ENCODE data around the gene HLA-C.

Gene HLA-C

DNA sequence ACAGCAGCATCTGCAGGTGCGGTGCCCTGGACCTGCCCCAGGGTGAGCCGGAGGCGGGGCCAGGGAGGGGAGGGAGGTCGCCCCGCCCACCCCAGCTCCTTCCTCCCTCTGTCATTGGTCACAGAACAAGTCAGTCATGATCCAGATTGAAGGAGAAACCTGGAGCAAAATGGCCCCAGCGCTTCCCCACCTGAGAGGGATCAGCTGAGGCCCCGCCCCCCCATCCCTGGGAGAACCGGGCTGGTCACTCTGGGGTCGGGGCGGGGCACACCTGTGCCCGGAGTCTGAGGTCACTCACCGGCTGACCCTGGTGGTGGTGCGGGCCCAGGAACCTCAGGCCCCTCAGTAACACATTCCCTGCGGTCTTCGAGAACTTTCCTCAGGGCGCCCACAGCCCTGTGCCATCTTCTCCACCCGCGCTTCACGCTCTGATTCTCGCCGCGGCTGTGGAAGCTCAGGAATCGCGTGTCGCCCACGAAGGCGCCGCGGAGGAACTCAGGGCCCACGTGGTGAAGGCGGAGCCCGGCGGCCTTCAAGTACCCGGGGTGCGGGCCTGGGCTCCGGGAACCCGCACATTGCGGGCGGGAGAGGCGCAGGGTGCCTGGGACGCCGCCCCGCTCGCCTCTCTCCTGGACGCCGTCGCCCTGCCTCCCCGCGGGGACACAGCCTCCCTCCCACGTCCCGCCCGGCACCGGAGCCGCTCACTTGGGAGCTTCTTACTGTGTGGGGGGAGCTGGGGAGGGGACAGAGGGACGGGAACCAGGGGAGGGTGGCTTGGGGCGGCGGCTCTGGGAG, 36.4 kb upstream of the HLA-C start:
- peaks cover 18% of the 10 kb centered on the region for H3K27me3 ChIP-seq
- H3K36me3 ChIP-seq: no peaks in the 10 kb centered on the region
- DNase-seq: no peak
- H3K4me1 ChIP-seq: no peaks in the 10 kb centered on the region
- no peaks in the 10 kb centered on the region for H3K9me3 ChIP-seq
- no peak overlapping the region for H3K4me3 ChIP-seq (ENCODE audit: low read depth, low read length)
- TF ChIP-seq, protein P1, sequence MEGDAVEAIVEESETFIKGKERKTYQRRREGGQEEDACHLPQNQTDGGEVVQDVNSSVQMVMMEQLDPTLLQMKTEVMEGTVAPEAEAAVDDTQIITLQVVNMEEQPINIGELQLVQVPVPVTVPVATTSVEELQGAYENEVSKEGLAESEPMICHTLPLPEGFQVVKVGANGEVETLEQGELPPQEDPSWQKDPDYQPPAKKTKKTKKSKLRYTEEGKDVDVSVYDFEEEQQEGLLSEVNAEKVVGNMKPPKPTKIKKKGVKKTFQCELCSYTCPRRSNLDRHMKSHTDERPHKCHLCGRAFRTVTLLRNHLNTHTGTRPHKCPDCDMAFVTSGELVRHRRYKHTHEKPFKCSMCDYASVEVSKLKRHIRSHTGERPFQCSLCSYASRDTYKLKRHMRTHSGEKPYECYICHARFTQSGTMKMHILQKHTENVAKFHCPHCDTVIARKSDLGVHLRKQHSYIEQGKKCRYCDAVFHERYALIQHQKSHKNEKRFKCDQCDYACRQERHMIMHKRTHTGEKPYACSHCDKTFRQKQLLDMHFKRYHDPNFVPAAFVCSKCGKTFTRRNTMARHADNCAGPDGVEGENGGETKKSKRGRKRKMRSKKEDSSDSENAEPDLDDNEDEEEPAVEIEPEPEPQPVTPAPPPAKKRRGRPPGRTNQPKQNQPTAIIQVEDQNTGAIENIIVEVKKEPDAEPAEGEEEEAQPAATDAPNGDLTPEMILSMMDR (IDR thresholded peaks at IDR 0.05; ENCODE audit: low read depth, low read length): no peak

GRCh38 chr6:31307669-31308049, 35.8 kb upstream of the HLA-C start:
- TF ChIP-seq, protein P1 (IDR thresholded peaks at IDR 0.05; ENCODE audit: low read depth, low read length): no peak
- H3K27me3 ChIP-seq: peaks cover 20% of the 10 kb centered on the region

DNA sequence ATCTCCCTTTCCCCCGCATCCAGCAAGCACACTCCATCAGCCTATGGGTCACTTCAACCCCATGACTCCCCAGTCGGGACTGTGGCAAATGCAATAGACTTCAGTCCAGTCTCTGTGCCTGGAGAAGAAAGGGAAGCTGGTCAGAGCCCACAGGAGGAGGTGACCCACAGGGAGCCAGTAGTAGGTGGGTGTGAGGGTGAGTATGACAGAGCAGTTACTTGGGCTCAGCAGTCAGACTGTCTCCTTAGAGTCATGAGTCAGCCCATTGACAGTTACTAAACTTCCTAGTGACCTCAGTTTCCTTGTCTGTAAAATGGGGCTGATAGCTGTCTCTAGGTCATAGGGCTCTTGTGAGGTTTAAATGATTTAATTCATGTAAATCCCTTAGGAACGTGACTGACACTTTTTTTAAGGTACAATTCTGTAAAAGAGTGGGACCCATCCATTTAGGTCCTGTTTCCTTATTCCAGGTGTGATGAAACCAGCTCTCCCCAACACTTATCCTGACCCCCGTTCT, 33.9 kb upstream of the HLA-C start:
- DNase-seq: no peak
- H3K4me1 ChIP-seq: no peaks in the 10 kb centered on the region
- peaks cover 17% of the 10 kb centered on the region for H3K27me3 ChIP-seq
- no peak overlapping the region for H3K4me3 ChIP-seq (ENCODE audit: low read depth, low read length)
- TF ChIP-seq, protein P1 (IDR thresholded peaks at IDR 0.05; ENCODE audit: low read depth, low read length): no peak
- H3K36me3 ChIP-seq: no peaks in the 10 kb centered on the region
- no peaks in the 10 kb centered on the region for H3K9me3 ChIP-seq

More at GRCh38 chr6:31307669-31308049, 35.8 kb upstream of the HLA-C start:
- Histone ChIP-seq H3K4me1 (no peaks in the 10 kb centered on the region), H3K36me3 (no peaks in the 10 kb centered on the region), H3K9me3 (no peaks in the 10 kb centered on the region), H3K4me3 (ENCODE audit: low read depth, low read length) (no peak overlapping the region)
- no peak for DNase-seq

DNA sequence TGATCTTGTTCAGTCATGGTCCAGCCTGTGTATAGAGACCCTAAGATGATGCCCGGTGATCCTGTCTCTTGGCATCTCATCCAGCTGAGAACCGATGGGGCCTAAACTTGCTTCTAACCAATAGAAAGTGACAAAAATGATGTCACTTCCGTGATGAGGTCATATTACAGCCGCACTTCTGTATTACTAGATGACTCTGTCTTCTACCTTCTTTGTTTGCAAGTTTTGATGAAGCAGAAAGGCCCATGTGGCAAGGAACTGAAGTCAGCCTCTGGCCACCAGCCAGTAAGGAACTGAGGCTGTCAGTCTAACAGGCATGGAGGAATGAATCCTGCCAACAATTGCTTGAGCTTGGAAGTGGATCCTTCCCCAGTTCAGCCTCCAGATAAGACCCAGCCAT, 32.8 kb upstream of the HLA-C start:
- TF ChIP-seq, protein P1 (IDR thresholded peaks at IDR 0.05; ENCODE audit: low read depth, low read length): no peak
- Histone ChIP-seq H3K4me3 (ENCODE audit: low read depth, low read length) (no peak overlapping the region), H3K4me1 (no peaks in the 10 kb centered on the region), H3K36me3 (no peaks in the 10 kb centered on the region), H3K9me3 (no peaks in the 10 kb centered on the region), H3K27me3 (peaks cover 24% of the 10 kb centered on the region)
- DNase-seq: no peak

DNA sequence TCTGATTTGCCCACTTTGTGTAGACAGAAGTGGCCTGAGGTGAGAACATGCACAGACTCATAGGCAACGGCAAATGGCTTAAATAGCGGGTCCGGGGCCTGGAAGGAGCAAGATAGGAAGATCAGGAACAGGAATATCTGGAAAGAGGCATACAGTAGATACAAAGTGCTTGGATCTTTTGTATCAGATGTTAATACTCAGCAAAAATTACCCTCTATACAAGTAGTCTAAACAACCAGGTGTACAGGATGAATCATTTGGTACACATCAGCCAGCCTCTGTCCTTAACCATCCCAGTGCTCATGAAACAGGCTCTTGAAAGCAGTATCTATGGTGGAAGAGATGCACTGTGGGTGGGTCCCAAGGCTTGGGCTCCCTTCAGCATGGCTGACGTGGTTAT, 28.9 kb upstream of the HLA-C start:
- no peaks in the 10 kb centered on the region for H3K4me1 ChIP-seq
- DNase-seq: no peak
- no peaks in the 10 kb centered on the region for H3K36me3 ChIP-seq
- H3K27me3 ChIP-seq: peaks cover 38% of the 10 kb centered on the region
- TF ChIP-seq, protein P1 (IDR thresholded peaks at IDR 0.05; ENCODE audit: low read depth, low read length): no peak
- no peak overlapping the region for H3K4me3 ChIP-seq (ENCODE audit: low read depth, low read length)
- H3K9me3 ChIP-seq: no peaks in the 10 kb centered on the region

GRCh38 chr6:31299947-31300346, 28.1 kb upstream of the HLA-C start:
- TF ChIP-seq, protein P1 (IDR thresholded peaks at IDR 0.05; ENCODE audit: low read depth, low read length): no peak
- Histone ChIP-seq H3K4me1 (no peaks in the 10 kb centered on the region), H3K36me3 (no peaks in the 10 kb centered on the region), H3K9me3 (no peaks in the 10 kb centered on the region), H3K4me3 (ENCODE audit: low read depth, low read length) (no peak overlapping the region), H3K27me3 (peaks cover 42% of the 10 kb centered on the region)
- no peak for DNase-seq

All from BE2C (cell line).